ENCODE data around the gene CSF3R. TPM values are rescaled to one million over a fixed set of nuclear protein-coding genes. Genes with fewer than 3 reads are reported as not detected.

CSF3R gene
- total RNA-seq, 5 donors from 2014 or later (not counting 1 experiment from before 2014, with no cell fraction given): 0.25 to 2.1 (median 1.8) TPM

GRCh38 chr1:36520771-36521420 is 38.2 kb upstream of the CSF3R start:
- Histone ChIP-seq H3K4me1 (ENCODE audit: control insufficient read depth in 1 of 2, extremely low read depth in 1 of 2, insufficient read depth in 2 of 2, low read length in 2 of 2) (no peaks in the 10 kb centered on the region), H3K9me3 (no peaks in the 10 kb centered on the region), H3K36me3 (ENCODE audit: control insufficient read depth in 2 of 2, extremely low read depth in 1 of 2, insufficient read depth in 1 of 2, low read length in 1 of 2) (no peaks in the 10 kb centered on the region), H3K27me3 (replicated peaks in 1 of 2; ENCODE audit: control insufficient read depth in 2 of 2, extremely low read depth in 1 of 2, insufficient read depth in 2 of 2, low read length in 1 of 2) (peaks cover 0 to 3% of the 10 kb centered on the region in 2 experiments), H3K27ac (ENCODE audit: low read length) (no peak overlapping the region), H3K4me3 (ENCODE audit: control insufficient read depth in 1 of 2, extremely low read depth in 1 of 2, low read length in 1 of 2) (no peak overlapping the region)
- Mint-ChIP-seq H3K36me3 (no peaks in the 10 kb centered on the region), H3K4me3 (no peak overlapping the region), H3K4me1 (peaks cover 6 to 9% (median 8%) of the 10 kb centered on the region in 3 donors), H3K27ac (no peak overlapping the region), H3K9me3 (no peaks in the 10 kb centered on the region), H3K27me3 (no peaks in the 10 kb centered on the region)
- 97% methylated on average over 6 of the region's 12 CpGs for WGBS (ENCODE audit: insufficient coverage)
- ATAC-seq (replicated peaks in 1 of 4) (no peak), DNase-seq (peak in 1 of 35 experiments; percentile 17)
- ChIA-PET CTCF (no interaction called here), POLR2A (no interaction called here)

- H3K27me3 ChIP-seq (replicated peaks in 1 of 2; ENCODE audit: control insufficient read depth in 2 of 2, extremely low read depth in 1 of 2, insufficient read depth in 2 of 2, low read length in 1 of 2): peaks cover 0 to 3% of the 10 kb centered on the region in 2 experiments
- no peak for DNase-seq
- Mint-ChIP-seq H3K4me1 (peaks cover 6 to 9% (median 8%) of the 10 kb centered on the region in 3 donors), H3K27me3 (no peaks in the 10 kb centered on the region), H3K27ac (no peak overlapping the region), H3K36me3 (no peaks in the 10 kb centered on the region), H3K4me3 (no peak overlapping the region), H3K9me3 (no peaks in the 10 kb centered on the region)
- ChIA-PET POLR2A (no interaction called here), CTCF (no interaction called here)
- H3K4me3 ChIP-seq (ENCODE audit: control insufficient read depth in 1 of 2, extremely low read depth in 1 of 2, low read length in 1 of 2): no peak overlapping the region
- 78% methylated on average over 4 of the region's 8 CpGs for WGBS (ENCODE audit: insufficient coverage)
- no peaks in the 10 kb centered on the region for H3K9me3 ChIP-seq
- no peak overlapping the region for H3K27ac ChIP-seq (ENCODE audit: low read length)
- no peaks in the 10 kb centered on the region for H3K4me1 ChIP-seq (ENCODE audit: control insufficient read depth in 1 of 2, extremely low read depth in 1 of 2, insufficient read depth in 2 of 2, low read length in 2 of 2)
- ATAC-seq (replicated peaks in 1 of 4): no peak
- H3K36me3 ChIP-seq (ENCODE audit: control insufficient read depth in 2 of 2, extremely low read depth in 1 of 2, insufficient read depth in 1 of 2, low read length in 1 of 2): no peaks in the 10 kb centered on the region
Observed at GRCh38 chr1:36520056-36520455, 37.3 kb upstream of the CSF3R start.

- WGBS (ENCODE audit: insufficient coverage): 73% methylated on average over 9 of the region's 16 CpGs
- ChIA-PET CTCF (no interaction called here), POLR2A (no interaction called here)
- Histone ChIP-seq H3K9me3 (no peaks in the 10 kb centered on the region), H3K27me3 (replicated peaks in 1 of 2; ENCODE audit: control insufficient read depth in 2 of 2, extremely low read depth in 1 of 2, insufficient read depth in 2 of 2, low read length in 1 of 2) (peaks cover 0 to 19% of the 10 kb centered on the region in 2 experiments), H3K36me3 (ENCODE audit: control insufficient read depth in 2 of 2, extremely low read depth in 1 of 2, insufficient read depth in 1 of 2, low read length in 1 of 2) (no peaks in the 10 kb centered on the region), H3K4me1 (ENCODE audit: control insufficient read depth in 1 of 2, extremely low read depth in 1 of 2, insufficient read depth in 2 of 2, low read length in 2 of 2) (no peaks in the 10 kb centered on the region), H3K4me3 (ENCODE audit: control insufficient read depth in 1 of 2, extremely low read depth in 1 of 2, low read length in 1 of 2) (no peak overlapping the region), H3K27ac (ENCODE audit: low read length) (no peak overlapping the region)
- Mint-ChIP-seq H3K27ac (no peak overlapping the region), H3K9me3 (no peaks in the 10 kb centered on the region), H3K4me1 (no peaks in the 10 kb centered on the region), H3K4me3 (no peak overlapping the region), H3K36me3 (no peaks in the 10 kb centered on the region), H3K27me3 (no peaks in the 10 kb centered on the region)
- DNase-seq (no peak), ATAC-seq (replicated peaks in 1 of 4) (no peak)
Observed at GRCh38 chr1:36517011-36517771, 34.5 kb upstream of the CSF3R start.

GRCh38 chr1:36516372-36517010 is 33.8 kb upstream of the CSF3R start:
- Mint-ChIP-seq H3K36me3 (no peaks in the 10 kb centered on the region), H3K4me3 (no peak overlapping the region), H3K4me1 (no peaks in the 10 kb centered on the region), H3K9me3 (no peaks in the 10 kb centered on the region), H3K27me3 (peaks cover 0 to 5% of the 10 kb centered on the region in 2 donors), H3K27ac (no peak overlapping the region)
- WGBS (ENCODE audit: insufficient coverage): 44% methylated on average over 6 of the region's 10 CpGs
- peaks cover 0 to 24% of the 10 kb centered on the region in 2 experiments for H3K27me3 ChIP-seq (replicated peaks in 1 of 2; ENCODE audit: control insufficient read depth in 2 of 2, extremely low read depth in 1 of 2, insufficient read depth in 2 of 2, low read length in 1 of 2)
- no peaks in the 10 kb centered on the region for H3K9me3 ChIP-seq
- no peaks in the 10 kb centered on the region for H3K36me3 ChIP-seq (ENCODE audit: control insufficient read depth in 2 of 2, extremely low read depth in 1 of 2, insufficient read depth in 1 of 2, low read length in 1 of 2)
- H3K4me3 ChIP-seq (ENCODE audit: control insufficient read depth in 1 of 2, extremely low read depth in 1 of 2, low read length in 1 of 2): no peak overlapping the region
- DNase-seq (peak in 24 of 35 experiments; percentile 4 to 67 (median 18)), ATAC-seq (replicated peaks in 1 of 4) (peak in 1 of 4 experiments; percentile 56)
- H3K4me1 ChIP-seq (ENCODE audit: control insufficient read depth in 1 of 2, extremely low read depth in 1 of 2, insufficient read depth in 2 of 2, low read length in 2 of 2): no peaks in the 10 kb centered on the region
- no peak overlapping the region for H3K27ac ChIP-seq (ENCODE audit: low read length)
- CTCF ChIA-PET: no interaction called here
- POLR2A ChIA-PET: no interaction called here

GRCh38 chr1:36515315-36516138 is 32.8 kb upstream of the CSF3R start:
- Histone ChIP-seq H3K27ac (ENCODE audit: low read length) (no peak overlapping the region), H3K36me3 (ENCODE audit: control insufficient read depth in 2 of 2, extremely low read depth in 1 of 2, insufficient read depth in 1 of 2, low read length in 1 of 2) (no peaks in the 10 kb centered on the region), H3K4me3 (ENCODE audit: control insufficient read depth in 1 of 2, extremely low read depth in 1 of 2, low read length in 1 of 2) (no peak overlapping the region), H3K27me3 (replicated peaks in 1 of 2; ENCODE audit: control insufficient read depth in 2 of 2, extremely low read depth in 1 of 2, insufficient read depth in 2 of 2, low read length in 1 of 2) (peaks cover 0 to 27% of the 10 kb centered on the region in 2 experiments), H3K9me3 (no peaks in the 10 kb centered on the region), H3K4me1 (ENCODE audit: control insufficient read depth in 1 of 2, extremely low read depth in 1 of 2, insufficient read depth in 2 of 2, low read length in 2 of 2) (no peaks in the 10 kb centered on the region)
- ChIA-PET CTCF (no interaction called here), POLR2A (no interaction called here)
- Mint-ChIP-seq H3K27me3 (peaks cover 0 to 5% of the 10 kb centered on the region in 2 donors), H3K36me3 (no peaks in the 10 kb centered on the region), H3K4me1 (no peaks in the 10 kb centered on the region), H3K27ac (no peak overlapping the region), H3K9me3 (no peaks in the 10 kb centered on the region), H3K4me3 (no peak overlapping the region)
- DNase-seq (no peak), ATAC-seq (replicated peaks in 1 of 4) (no peak)
- 79% methylated on average over 8 of the region's 10 CpGs for WGBS (ENCODE audit: insufficient coverage)

GRCh38 chr1:36514501-36514900 is 31.8 kb upstream of the CSF3R start:
- peaks cover 0 to 34% of the 10 kb centered on the region in 2 experiments for H3K27me3 ChIP-seq (replicated peaks in 1 of 2; ENCODE audit: control insufficient read depth in 2 of 2, extremely low read depth in 1 of 2, insufficient read depth in 2 of 2, low read length in 1 of 2)
- H3K36me3 Mint-ChIP-seq: no peaks in the 10 kb centered on the region
- H3K27me3 Mint-ChIP-seq: peaks cover 4 to 12% of the 10 kb centered on the region in 2 donors
- ChIA-PET CTCF (no interaction called here), POLR2A (no interaction called here)
- H3K4me1 Mint-ChIP-seq: no peaks in the 10 kb centered on the region
- no peak overlapping the region for H3K27ac ChIP-seq (ENCODE audit: low read length)
- H3K9me3 Mint-ChIP-seq: no peaks in the 10 kb centered on the region
- H3K4me3 Mint-ChIP-seq: no peak overlapping the region
- H3K36me3 ChIP-seq (ENCODE audit: control insufficient read depth in 2 of 2, extremely low read depth in 1 of 2, insufficient read depth in 1 of 2, low read length in 1 of 2): no peaks in the 10 kb centered on the region
- DNase-seq (no peak), ATAC-seq (replicated peaks in 1 of 4) (no peak)
- H3K27ac Mint-ChIP-seq: no peak overlapping the region
- H3K4me1 ChIP-seq (ENCODE audit: control insufficient read depth in 1 of 2, extremely low read depth in 1 of 2, insufficient read depth in 2 of 2, low read length in 2 of 2): no peaks in the 10 kb centered on the region
- 82% methylated on average over 7 of the region's 18 CpGs for whole genome bisulfite sequencing (ENCODE audit: insufficient coverage)
- H3K4me3 ChIP-seq (ENCODE audit: control insufficient read depth in 1 of 2, extremely low read depth in 1 of 2, low read length in 1 of 2): no peak overlapping the region
- no peaks in the 10 kb centered on the region for H3K9me3 ChIP-seq

Data from T-cell (primary cell).